HepG2 (cell line): ENCODE results near the gene C6orf136. TPM values are rescaled to one million over a fixed set of nuclear protein-coding genes. Genes with fewer than 3 reads are reported as not detected.

Experiments used
- FOXK1 ChIP-seq: sonication (generic); formaldehyde crosslinking; IDR thresholded peaks from 2 replicates; pipeline ENCODE4 v1.4.0; 2020; ENCODE audit warnings: low read depth, missing genetic modification reagents, borderline replicate concordance
- FOXO1 ChIP-seq: sonication (generic); formaldehyde crosslinking; IDR thresholded peaks from 2 replicates; pipeline ENCODE4 v1.4.0; 2020; ENCODE audit warnings: missing genetic modification reagents
- SNAPC4 ChIP-seq: sonication (generic); formaldehyde crosslinking; IDR thresholded peaks from 2 replicates; pipeline ENCODE4 v1.4.0; 2020; ENCODE audit warnings: mild to moderate bottlenecking, missing genetic modification reagents
- ZNF235 ChIP-seq: sonication (generic); formaldehyde crosslinking; IDR thresholded peaks from 2 replicates; pipeline ENCODE4 v1.8.1; 2023; ENCODE audit warnings: mild to moderate bottlenecking, missing genetic modification reagents, borderline replicate concordance
- ZNF263 ChIP-seq: sonication (generic); formaldehyde crosslinking; IDR thresholded peaks from 2 replicates; pipeline ENCODE4 v1.4.0; 2020; ENCODE audit warnings: missing genetic modification reagents
- ZSCAN21 ChIP-seq: sonication (generic); formaldehyde crosslinking; IDR thresholded peaks from 2 replicates; pipeline ENCODE4 v1.8.0; 2022; ENCODE audit warnings: mild to moderate bottlenecking, missing genetic modification reagents, moderate library complexity, borderline replicate concordance
- polyA plus RNA-seq, 8 experiments: library from polyadenylated mRNA; depleted of rRNA in 3 of 8; stranded (reverse) in 7 of 8; unstranded in 1 of 8; fragments of >200 nt; fragmentation: Illumina TruSeq in 4 of 8; extraction: Trizol in 4 of 8; gene quantifications; 2 replicates each; pipeline versions ENCODE4 v1.2.1 to v1.2.3, GENCODE V29; 2011 to 2016; ENCODE audit warnings: low read depth in 4 of 8, missing spikeins in 1 of 8, mixed read lengths in 1 of 8; ENCODE audit not compliant: insufficient read depth in 1 of 8
- total RNA-seq, 5 experiments: library from RNA; depleted of rRNA; stranded (reverse); fragments of >200 nt; fragmentation: Illumina TruSeq; extraction: Trizol; gene quantifications; 2 replicates each; pipeline ENCODE4 v1.2.3, GENCODE V29; 2016; ENCODE audit warnings: low read depth in 1 of 5
- TF ChIP-seq, protein P1 (sequence below): sonication (generic); formaldehyde crosslinking; IDR thresholded peaks from 2 replicates; pipeline ENCODE4 v1.5.0; 2020; ENCODE audit warnings: missing genetic modification reagents
- TF ChIP-seq, protein P2 (sequence below): sonication (generic); formaldehyde crosslinking; IDR thresholded peaks from 2 replicates; pipeline ENCODE4 v1.5.1; 2020; ENCODE audit warnings: missing genetic modification reagents, mild to moderate bottlenecking, borderline replicate concordance

C6orf136 gene
- total and polyA plus RNA-seq, 2 of the 13 experiments (the other 11 are each of a cell fraction or from before 2014, with no cell fraction given) = 12.0 to 26.2 TPM

- peak; percentile 70; the same call in 1 of the 2 replicates for TF ChIP-seq SNAPC4
- TF ChIP-seq ZSCAN21 (CRISPR knock-in tag) = peak; percentile 86; the same call in 1 of the 2 replicates
- TF ChIP-seq, protein P1, sequence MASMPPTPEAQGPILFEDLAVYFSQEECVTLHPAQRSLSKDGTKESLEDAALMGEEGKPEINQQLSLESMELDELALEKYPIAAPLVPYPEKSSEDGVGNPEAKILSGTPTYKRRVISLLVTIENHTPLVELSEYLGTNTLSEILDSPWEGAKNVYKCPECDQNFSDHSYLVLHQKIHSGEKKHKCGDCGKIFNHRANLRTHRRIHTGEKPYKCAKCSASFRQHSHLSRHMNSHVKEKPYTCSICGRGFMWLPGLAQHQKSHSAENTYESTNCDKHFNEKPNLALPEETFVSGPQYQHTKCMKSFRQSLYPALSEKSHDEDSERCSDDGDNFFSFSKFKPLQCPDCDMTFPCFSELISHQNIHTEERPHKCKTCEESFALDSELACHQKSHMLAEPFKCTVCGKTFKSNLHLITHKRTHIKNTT (CRISPR knock-in tag) = no peak
- 0 out of 2 replicates have a peak, but pooled peaks have one; percentile 49 for TF ChIP-seq ZNF235 (CRISPR knock-in tag)
- TF ChIP-seq, protein P2, sequence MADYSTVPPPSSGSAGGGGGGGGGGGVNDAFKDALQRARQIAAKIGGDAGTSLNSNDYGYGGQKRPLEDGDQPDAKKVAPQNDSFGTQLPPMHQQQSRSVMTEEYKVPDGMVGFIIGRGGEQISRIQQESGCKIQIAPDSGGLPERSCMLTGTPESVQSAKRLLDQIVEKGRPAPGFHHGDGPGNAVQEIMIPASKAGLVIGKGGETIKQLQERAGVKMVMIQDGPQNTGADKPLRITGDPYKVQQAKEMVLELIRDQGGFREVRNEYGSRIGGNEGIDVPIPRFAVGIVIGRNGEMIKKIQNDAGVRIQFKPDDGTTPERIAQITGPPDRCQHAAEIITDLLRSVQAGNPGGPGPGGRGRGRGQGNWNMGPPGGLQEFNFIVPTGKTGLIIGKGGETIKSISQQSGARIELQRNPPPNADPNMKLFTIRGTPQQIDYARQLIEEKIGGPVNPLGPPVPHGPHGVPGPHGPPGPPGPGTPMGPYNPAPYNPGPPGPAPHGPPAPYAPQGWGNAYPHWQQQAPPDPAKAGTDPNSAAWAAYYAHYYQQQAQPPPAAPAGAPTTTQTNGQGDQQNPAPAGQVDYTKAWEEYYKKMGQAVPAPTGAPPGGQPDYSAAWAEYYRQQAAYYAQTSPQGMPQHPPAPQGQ (CRISPR knock-in tag) = 0 out of 2 replicates have a peak, but pooled peaks have one; percentile 83
- peak; percentile 78 for TF ChIP-seq FOXK1 (CRISPR knock-in tag)
- 0 out of 2 replicates have a peak, but pooled peaks have one; percentile 49 for TF ChIP-seq ZNF263 (CRISPR knock-in tag)
- TF ChIP-seq FOXO1 = peak; percentile 8; the same call in 1 of the 2 replicates
Observed at GRCh38 chr6:30626484-30627366, 20.2 kb upstream of the C6orf136 start, which contains the start of gene ATAT1 (continued).
